HG03108 (cell line): ENCODE measurements around the gene ZNF469.

Source experiments
- ATAC-seq: cut with Tn5 transposase; IDR thresholded peaks from one replicate; pipeline ENCODE4 v1.9.1; 2021; ENCODE audit warnings: moderate library complexity; ENCODE audit not compliant: unreplicated experiment

ZNF469 gene

DNA sequence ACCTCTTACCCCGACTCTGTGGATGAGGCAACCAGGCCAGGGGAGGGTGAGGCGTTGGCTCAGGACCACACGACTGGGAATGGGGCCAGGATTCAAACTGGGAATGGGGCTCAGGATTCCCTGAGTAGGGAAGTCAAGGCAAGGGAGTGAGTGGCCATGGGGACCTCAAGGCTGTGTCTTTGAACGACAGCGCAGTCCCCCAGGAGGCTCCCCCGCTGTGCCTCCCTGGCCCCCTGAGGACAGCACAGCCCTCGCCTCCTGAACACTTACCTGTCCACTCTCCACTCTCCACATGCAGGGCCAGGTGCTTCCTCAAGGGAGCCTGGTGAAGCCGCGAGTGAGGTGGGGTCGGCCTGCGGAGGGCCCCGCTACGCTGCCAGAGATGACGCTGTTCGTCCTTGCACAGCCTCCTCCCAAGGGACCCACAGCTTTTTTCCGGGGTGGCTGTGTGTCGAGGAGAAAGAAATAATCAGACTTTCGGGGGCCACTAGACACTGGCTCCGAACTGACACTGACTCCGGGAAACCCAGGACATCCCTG, 6.9 kb downstream of the ZNF469 start:
- ATAC-seq: no peak

DNA sequence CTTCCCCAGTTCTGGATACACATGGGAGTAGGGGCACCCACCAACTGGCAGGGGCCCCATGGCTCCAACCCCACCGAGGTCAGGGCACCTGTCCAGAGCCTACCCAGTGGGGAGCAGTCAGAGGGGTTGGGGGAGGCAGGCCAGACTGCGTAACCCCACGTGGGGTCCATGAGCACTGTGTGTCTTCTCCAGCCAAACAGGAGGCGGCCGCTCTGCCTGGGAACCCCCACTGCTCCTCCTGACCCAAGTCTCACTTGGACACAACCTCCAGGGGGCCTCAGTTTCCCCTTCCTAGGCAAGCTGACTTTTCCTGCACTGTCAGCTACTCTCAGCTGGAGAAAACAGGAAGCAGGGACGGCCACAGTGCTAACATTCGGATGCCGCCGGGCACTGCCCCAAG, 7.5 kb downstream of the ZNF469 start:
- no peak for ATAC-seq

DNA sequence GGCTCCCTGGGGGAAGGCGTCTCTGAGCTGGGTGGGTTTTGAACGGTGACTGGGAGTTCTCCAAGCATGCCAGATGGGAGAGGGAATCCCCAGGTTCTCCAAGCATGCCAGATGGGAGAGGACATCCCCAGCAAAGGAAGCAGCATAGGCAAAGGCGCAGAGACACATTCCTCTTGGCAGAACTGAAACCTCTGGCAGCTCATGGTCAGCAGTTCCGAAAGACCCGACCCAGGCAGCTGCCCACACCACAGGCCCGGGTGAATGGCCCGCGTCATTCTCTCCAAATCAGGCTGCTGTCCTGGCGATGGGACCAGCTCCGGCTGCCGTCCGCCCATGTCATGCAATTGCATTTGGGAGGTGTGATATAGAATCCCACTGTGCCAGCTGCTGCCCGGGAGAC, 8.0 kb downstream of the ZNF469 start:
- ATAC-seq: no peak

DNA sequence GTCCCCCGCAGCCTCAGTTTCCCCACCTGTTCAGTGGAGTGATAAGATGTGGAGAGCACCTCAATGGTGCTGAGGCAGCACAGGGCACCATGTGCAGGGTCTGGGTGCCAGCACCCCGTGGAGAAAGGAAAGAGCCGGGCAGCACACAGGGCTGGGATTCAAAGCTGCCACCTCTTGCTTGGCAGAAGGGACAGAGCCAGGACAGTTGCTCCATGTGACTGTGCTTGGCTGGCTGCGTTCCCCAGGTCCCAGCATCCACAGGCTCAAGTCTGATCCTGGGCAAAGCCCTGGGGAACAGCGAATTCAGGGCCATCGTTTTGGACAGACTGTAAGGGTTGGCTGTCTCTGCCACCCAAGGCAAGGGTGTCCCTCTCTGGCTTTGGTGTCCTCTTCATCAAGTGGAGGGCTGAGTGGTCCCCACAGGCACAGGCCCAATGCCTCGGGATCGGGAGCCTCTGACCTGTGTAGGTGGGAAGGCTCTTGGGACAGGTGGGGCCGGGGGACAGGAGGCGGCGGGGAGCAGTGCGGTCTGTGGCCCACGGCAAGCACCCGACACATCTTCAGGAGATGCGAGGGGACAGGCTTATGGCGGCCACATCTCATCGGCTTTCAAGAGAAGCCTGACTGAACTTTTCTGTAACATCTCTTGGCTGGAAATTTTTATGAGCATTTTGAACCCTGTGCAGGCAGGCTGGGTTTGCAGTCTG, 8.5 kb downstream of the ZNF469 start:
- no peak for ATAC-seq

DNA sequence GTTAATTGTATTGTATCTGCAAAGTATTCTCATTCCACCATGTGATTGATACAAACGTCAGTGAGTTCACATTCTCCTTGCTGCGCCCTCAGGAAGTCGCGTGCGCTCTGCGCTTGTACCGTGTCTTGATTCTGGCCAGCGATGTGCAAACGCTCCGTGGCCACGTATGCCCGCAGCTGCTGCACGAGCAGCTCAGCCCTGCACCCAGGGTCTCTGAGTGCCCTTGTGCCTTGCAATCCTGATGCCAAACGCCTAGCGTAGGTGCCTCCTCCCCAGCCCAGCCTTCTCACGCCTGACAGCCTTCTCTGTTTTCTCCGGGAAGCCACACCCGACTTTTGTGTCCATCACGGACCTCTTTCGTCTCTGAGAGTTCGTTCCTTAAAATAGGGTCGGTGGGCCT, 9.4 kb downstream of the ZNF469 start:
- ATAC-seq: no peak

DNA sequence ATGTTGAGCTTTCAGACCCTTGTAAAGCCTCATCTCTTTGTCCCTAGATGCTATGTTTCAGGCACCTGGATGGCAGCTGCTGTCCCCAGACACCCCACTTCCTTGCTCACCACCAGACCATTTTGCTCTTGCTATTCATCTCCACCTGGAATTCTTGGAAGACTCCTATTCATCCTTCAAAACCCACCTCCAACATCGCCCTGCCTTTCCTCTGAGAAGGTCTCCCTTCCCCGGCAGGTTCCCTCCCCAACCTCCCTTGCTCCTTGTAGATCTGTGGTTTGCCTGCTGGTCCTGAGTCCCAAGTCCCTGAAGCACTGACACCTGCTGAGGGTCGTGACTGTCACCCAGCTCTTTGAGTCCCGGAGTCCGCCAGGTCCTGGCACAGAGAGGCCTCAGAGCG, 9.9 kb downstream of the ZNF469 start:
- no peak for ATAC-seq

DNA sequence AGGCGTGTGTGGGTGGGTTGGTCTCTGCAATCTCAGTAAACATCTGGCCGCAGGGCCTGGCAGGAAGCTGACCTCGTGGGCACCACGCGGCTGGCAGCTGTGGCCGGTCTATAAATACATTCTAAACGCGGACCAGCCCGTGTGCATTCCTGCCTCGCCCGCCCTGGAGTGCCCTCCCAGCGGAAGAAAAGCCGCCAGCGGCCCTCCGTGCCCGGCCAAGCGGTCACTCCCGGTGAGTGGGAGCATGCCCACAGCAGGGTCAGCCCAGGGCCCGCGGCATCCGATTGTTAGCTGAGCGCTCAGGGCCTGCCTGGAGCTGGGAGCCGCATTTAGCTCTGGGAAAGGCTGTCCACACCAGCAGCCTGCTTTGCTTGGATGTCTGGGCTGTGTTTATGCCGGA, 10.3 kb downstream of the ZNF469 start:
- ATAC-seq: no peak

DNA sequence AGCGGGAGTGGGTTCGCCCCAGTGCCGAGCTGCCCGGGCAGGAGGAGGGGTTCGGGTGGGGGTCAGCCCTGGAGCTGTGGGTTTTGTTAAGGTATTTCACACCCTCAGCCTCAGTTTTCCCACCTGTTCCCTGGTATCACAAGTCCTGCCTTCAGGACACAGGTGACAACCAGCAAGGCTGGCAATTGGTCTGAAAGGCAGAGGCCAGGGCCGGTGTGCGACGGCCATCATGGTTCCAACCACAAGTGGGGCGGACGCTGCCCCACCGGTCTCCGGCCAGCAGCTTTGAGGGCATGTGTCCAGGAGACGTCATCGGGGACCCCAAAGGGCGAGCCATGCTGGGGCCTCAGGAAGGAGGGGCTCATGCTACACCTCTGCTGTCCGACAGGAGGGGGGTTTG, 10.8 kb downstream of the ZNF469 start:
- ATAC-seq: no peak

DNA sequence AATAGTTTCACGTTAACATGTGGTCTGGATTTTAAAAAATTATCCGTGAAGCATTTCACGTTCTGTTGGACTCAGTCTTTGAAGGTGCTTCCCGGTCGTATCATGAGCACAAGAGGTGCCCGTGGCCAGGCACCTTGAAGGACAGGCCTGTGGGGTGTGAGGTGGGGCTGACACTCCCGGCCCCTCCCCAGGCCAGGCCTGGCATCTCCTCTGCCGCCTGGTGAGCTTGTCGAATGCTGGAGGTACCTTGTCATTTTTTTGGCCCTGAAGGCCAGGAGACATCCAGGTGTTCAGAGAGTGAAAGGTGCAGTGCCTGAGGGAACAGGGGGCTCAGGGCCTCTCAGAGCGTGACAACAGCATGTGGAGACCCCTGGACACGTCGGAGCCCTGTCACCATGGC, 11.7 kb downstream of the ZNF469 start:
- ATAC-seq: no peak

DNA sequence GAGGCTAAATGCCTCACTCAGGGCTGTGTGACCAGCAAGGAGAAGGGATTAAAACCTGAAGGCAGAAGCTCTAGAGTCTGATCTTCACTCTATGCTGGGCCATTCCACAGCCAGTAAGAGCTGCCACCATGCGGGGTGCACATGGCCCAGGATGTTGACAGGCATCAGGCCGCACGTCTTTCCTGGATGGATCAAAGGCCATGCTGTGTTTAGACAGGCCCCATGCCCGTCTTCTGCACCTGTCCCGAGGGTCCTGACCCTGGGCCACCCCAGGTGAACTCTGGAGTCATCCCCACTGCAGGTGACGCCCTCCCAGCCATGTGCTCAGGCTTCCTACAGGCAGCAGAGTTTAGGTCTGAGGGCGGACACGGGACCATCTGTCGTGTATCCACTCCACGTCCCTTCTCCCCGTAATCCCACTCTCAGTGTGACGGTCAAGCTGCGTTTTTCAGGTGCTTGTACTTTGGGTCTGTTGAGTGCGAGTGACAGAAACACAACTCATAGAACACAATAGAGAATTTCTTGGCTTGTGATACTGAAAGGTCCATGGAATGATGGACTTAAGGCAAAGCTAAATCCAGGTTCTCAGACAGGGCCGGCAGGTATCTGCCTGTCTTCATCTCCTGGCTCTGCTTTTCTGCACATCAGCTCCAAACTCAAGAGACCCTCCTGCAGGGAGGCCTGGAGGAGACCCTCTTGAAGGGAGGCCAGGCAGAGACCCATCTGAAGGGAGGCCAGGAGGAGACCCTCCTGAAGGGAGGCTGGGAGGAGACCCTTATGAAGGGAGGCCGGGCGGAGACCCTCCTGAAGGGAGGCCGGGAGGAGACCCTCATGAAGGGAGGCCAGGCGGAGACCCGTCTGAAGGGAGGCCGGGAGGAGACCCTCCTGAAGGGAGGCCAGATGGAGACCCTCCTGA, 13.2 kb downstream of the ZNF469 start:
- ATAC-seq: no peak

DNA sequence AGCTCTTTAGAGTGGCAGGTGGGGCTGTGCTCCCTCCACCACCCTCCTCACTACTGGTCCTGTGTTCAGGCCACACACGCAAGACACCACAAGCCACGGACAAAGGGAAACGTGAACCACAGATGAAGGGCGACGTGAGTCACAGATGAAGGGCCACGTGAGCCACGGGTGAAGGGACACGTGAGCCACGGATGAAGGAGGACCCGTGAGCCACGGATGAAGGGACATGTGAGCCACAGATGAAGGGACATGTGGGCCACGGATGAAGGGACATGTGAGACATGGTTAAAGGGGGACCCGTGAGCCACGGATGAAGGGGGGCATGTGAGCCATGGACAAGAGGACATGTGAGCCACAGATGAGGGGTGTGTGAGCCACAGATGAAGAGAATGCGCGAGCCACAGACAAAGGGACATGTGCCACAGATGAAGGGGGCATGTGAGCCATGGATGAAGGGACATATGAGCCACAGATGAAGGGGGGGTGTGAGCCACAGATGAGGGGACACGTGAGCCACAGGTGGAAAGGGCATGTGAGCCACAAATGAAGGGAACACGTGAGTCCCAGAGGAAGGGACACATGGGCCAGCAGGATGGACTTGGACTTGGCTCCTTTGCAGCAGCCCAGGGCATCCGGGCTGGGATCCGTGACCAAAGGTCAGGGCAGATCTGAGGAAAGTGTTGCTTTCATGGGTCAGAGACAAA, 15.6 kb downstream of the ZNF469 start:
- ATAC-seq: no peak

DNA sequence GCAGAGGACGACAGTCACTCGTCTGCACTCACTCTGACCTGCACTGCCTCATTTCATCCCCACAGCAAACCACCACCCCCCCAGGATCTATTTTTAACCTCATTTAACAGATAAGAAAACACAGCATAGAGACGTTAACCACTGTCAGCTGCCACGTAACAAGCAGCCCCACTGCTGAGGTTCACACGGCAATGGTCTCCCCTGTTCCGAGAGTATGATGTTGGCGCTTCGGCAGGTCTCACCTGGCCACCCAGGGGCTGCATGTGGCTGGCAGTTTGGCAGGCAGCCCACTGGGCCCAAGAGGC, 16.1 kb downstream of the ZNF469 start:
- ATAC-seq: no peak

DNA sequence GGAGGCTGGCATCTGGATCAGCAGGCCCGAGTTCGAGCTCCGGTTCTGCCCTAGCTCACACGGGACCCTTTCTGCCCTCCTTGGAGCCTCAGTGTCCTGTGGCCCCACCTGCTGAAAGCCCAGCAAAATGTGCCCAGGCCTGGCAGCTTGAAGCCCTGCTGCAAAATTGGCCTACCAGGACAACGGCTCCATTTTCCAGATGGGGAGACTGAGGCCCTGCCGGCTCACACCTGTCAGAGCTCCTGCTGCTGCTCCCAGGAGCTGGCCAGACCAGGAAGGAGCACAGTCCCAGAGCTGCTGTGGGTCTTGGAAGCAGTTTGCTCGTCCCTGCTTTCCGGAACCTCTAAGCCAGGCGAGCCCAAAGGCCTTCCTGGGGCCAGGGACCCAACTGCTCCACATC, 17.4 kb downstream of the ZNF469 start:
- ATAC-seq: no peak

DNA sequence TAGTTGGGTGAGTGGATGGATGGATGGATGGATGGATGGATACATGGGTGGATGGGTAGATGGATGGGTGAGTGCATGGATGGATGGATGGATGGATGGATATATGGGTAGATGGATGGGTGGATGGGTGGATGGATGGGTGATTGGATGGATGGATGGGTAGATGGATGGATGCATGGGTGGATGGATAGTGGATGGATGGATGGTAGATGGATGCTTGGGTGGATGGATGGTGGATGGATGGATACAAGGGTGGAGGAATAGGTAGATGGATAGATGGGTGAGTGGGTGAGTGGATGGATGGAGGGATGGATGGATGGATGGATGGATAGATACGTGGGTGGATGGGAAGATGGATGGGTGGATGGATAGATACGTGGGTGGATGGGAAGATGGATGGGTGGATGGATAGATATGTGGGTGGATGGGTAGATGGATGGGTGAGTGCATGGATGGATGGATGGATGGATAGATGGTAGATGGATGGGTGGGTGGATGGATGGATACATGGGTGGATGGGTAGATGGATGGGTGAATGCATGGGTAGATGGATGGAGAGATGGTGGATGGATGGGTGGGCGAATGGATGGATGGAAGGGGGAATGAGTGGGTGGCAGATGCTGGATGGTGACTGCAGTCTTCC, 19.0 kb downstream of the ZNF469 start:
- ATAC-seq: no peak

DNA sequence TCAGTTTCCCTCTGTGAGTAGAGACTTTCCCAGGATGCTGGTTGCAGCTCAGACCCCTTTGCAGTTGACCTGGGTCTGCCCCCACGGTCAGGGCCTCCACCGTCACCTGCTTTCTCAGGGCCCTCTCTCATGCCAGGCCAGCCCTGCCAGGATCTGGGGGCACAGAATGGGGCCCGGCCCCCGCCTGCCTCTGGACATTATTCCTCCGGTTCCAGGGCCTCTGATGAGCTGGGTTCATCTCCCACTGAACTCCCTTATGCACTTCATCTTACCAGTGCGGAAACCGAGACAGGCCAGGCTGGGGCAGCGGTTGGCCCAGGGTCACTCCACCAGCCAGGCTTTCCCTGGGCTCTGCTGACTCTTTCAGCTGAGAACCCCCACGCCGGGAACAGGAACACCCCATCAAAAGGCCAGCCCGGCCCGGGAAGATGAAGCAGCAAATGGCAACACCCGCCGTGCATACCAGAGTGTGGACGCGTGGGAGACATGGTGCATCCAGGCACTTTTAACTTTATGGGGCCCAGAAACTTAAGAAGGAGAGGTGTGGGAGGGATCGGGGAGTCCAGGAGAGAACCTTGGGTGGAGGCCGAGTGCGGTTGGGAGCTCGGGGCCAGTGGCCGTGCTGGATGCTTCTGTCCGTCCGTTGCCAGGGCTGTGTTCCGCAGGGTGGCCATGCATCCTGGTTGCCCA, 19.9 kb downstream of the ZNF469 start:
- ATAC-seq: no peak

DNA sequence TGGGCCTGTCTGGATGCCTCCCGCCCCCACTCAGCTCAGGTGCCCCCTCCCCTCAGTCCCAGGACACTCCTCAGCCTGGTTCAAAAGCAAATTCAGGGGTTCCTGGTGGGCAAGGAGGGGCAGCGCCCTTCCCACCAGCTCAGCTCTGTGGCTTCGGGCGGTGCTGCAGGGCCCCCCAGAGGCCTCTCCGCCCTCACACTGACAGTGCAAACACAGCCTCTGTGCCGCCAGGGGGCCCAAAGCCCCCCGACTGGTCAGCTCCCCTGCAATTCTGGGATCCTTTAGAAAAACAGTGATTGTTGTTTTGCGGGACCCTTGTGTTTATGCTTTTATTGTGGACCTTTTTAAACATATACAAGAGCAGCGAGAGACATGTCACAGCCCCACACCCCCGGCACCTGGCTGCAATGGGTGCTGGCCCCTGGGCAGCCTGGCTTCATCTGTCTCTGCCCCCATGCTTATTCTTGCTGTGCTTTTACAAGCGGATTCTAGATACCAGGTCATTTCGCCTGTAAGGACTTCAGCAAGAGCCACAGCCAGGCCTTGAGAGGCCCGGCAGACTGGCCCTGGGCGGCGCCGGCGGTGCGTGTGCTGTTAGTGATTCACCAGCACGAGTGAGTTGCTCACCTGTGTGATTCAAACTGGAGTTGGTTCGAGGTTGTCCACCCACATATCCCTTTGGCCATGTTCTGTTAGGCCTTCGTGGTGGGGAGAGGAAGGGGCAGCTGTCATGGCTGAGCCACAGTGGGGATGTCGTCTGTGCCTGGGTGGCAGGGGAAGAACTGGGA, 21.2 kb downstream of the ZNF469 start:
- ATAC-seq: no peak

DNA sequence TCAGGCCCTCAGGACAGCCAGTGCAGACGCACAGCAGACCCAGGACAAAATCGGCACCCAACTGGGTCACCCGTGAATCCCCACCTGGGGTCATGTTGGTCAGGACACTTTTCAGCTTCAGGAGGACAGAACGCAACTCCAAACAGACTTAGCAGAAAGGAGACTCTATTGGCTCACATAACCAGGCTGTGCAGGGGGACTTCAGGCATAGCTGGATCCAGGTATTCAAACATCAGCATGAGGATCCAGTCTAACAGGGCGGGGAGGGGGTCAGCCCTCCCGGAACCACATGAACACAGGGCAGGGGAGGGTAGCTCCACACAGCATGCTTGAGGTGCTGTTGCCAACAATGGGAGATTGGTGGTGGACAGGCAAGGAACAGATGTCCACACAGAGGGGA, 22.0 kb downstream of the ZNF469 start:
- no peak for ATAC-seq

DNA sequence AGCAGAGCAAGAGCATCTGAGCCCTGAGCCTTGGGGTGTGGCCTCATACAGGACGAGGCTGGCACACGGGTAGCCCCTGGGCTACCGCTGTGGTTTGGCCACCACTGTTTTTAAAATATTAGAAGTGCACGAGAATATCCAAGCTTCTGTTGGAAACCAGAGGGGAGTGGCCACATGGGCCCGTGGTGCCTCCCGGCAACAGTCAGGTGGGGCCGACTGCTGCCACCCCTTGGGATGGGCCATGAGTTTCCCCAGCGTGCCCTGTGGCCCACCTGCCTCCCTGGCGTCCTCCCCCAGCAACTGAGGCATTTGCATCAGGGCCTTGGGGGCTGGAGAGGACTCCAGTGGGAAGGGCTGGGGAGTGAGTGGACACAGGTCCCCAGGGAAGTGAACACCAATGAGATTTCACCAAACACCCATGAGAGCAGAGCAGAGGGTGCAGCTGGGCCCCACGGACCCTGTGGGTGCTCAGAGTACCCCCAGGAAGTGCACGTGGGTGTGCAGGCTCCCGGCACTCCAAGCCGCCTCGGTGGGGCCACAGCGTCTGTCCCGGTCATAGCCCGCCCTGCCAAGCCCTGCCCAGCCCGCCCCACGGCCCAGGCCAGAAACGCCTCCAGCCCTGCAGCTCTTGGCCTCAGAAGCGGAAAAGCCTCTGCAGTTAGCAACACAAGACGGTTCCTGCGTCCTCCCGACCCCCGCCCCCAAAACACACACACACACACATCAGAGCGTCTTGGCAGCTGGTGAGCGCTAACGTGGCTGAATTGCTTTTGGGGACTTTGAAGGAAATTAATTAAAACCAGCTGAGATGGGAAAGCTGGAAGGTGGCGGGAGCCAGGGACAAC, 22.7 kb downstream of the ZNF469 start:
- ATAC-seq: no peak
